Fibroblast of mammary gland (primary cell): Measurements from ENCODE around the gene GRIN2B.

ENCODE experiments used
- DNase-seq: peaks from one replicate; pipeline ENCODE4 v3.0.0-alpha.2; 2010; ENCODE audit warnings: low read depth
- H3K4me3 ChIP-seq: 2 replicates; pipeline ENCODE4 v1.5.1; 2011; ENCODE audit warnings: low read depth, mild to moderate bottlenecking, low read length, moderate library complexity; ENCODE audit not compliant: control insufficient read depth
- TF ChIP-seq, protein P1 (sequence below): conservative IDR thresholded peaks from 2 replicates; pipeline ENCODE4 v1.5.1; 2011; ENCODE audit warnings: low read depth, low read length, inconsistent platforms; ENCODE audit not compliant: control insufficient read depth, insufficient read depth

GRIN2B gene

DNA sequence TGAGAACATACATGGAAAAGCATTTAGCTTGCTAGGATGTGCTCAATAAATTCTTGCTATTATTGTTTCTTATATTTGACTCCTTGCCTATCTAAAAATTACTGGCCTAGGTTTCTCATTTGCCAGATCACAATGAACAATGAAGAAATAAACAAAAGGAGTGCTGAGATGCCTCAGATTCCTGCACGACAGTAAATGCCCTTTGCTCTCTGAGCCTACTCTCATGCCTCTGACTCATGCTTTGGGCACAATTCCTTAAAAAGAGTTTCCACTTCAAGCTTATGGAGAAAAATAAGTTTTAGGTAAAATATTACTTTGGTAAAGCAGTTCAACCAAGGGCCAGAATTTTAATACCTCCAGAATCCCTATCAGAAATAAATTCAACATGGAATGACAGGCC lies 30.9 kb downstream of the GRIN2B start:
- TF ChIP-seq, protein P1, sequence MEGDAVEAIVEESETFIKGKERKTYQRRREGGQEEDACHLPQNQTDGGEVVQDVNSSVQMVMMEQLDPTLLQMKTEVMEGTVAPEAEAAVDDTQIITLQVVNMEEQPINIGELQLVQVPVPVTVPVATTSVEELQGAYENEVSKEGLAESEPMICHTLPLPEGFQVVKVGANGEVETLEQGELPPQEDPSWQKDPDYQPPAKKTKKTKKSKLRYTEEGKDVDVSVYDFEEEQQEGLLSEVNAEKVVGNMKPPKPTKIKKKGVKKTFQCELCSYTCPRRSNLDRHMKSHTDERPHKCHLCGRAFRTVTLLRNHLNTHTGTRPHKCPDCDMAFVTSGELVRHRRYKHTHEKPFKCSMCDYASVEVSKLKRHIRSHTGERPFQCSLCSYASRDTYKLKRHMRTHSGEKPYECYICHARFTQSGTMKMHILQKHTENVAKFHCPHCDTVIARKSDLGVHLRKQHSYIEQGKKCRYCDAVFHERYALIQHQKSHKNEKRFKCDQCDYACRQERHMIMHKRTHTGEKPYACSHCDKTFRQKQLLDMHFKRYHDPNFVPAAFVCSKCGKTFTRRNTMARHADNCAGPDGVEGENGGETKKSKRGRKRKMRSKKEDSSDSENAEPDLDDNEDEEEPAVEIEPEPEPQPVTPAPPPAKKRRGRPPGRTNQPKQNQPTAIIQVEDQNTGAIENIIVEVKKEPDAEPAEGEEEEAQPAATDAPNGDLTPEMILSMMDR, result no peak
- H3K4me3 ChIP-seq, result no peak overlapping the region
- no peak for DNase-seq

DNA sequence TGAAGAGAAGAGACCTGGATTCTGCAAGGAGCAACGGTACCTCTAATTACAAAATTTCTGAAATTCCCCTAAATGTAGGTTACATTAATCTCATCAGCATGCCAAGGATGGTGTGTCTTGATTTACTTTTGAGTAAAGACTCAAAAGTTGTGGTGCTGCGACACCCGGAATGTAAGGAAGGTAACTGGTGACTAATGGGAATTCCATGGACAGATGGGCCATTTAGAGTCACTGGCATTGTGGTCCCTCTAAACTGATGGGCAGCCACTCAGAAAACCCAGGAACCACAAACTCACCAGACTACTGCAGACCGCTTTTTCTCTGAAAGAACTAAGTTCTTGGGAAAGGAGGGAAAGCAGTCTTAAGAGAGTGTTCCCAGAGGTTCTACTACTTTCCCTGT lies 32.8 kb downstream of the GRIN2B start:
- no peak overlapping the region for H3K4me3 ChIP-seq
- DNase-seq, result no peak
- TF ChIP-seq, protein P1, result no peak

DNA sequence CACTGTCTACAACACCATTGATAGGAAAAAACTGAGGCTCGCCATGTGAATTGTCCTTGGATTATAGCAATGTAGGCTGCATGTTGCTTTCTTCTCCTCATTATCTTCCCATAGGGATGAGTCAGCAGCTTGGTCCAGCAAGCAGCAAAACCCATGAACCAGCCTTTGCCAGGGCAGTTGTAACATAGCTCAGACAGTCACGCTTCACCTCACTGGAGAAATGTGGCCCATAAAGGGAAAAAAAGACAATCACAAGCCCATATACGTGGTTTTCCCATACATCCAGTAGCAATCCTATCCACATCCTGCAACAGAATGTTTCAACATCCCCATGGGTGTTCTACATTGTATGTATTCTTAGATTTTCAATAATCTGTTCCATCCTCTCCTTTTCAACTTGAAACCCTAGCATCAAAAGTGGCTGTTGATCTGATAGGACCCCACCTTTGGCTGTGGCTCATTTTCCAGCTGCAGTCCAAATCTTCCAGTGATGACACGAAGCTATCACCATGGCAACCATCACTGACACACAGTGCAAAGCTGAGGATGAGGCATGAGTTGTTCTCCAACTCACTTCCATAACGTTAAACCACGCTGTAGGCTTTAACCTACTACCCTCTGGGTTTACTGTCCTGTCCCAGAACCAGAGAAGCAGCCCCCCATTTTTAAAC lies 34.0 kb downstream of the GRIN2B start:
- no peak overlapping the region for H3K4me3 ChIP-seq
- no peak for DNase-seq
- TF ChIP-seq, protein P1, result no peak

DNA sequence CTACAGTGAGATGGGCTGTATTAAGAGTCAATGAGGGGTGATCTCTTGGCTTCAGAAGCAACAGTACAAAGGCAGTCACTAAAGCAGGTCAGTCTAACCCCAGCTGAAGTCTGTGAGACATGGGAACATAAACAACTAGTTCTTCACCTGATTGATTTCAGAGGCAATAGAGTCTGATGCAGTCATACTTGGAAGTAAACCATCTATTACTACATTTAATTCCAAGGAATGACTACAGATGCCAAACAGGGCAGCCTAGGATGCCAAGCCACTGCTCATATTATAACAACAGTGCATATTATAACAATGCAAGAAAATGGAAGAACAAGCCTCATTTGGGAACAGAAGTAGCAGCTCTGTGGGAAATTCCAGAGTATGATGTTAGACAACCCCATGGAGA lies 35.8 kb downstream of the GRIN2B start:
- no peak overlapping the region for H3K4me3 ChIP-seq
- TF ChIP-seq, protein P1, result no peak

DNA sequence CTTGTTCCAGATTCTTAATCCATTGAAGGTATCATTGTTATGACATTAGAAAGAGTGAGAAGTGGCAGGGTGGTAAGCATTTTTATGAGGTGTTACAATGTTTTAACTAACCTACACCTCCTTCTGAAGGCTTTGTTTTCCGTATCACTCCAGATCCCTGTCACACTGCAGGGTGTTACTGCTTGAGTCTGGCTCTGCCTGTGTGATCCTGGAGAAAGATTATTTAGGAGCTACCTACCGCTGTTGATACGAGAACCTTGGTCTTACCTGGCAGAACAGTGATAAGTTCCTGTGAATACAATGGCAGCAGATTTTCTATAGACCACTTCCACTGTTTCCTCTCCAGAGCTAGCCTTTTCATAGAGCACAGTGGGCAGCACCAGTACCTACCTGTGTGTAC lies 36.2 kb downstream of the GRIN2B start:
- TF ChIP-seq, protein P1, result no peak
- no peak for DNase-seq

More for the DNA sequence above, 35.8 kb downstream of the GRIN2B start:
- no peak for DNase-seq

DNA sequence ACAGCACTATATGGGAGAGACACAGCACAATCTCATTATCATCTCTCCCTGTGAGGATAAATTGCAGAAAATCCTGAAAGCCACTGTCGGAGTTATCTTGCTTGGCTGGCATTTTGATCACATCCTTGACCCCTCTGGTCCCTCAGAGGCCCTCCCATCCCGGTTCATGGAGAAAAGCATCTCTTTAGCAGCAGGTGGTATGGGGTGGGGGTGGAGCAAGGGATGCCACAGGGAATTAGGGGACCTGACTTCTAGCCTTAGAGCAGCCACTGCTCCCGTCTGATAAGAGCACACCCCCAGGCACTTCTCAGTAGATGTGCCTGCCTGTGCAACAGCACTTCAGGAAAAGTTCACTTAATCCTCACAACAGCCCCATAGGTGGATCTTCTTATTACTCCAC lies 38.6 kb downstream of the GRIN2B start:
- DNase-seq, result no peak
- TF ChIP-seq, protein P1, result no peak
- no peak overlapping the region for H3K4me3 ChIP-seq

More for the DNA sequence above, 36.2 kb downstream of the GRIN2B start:
- H3K4me3 ChIP-seq, result no peak overlapping the region
